GM18861 (cell line): Measurements from ENCODE around the gene RPTN.
A peak's percentile ranks its signal among the peaks of the same experiment; 100 is the strongest.

Experiments
- ATAC-seq: cut with Tn5 transposase; IDR thresholded peaks from one replicate; pipeline ENCODE4 v1.9.1; 2021; ENCODE audit not compliant: unreplicated experiment

Gene RPTN, protein sequence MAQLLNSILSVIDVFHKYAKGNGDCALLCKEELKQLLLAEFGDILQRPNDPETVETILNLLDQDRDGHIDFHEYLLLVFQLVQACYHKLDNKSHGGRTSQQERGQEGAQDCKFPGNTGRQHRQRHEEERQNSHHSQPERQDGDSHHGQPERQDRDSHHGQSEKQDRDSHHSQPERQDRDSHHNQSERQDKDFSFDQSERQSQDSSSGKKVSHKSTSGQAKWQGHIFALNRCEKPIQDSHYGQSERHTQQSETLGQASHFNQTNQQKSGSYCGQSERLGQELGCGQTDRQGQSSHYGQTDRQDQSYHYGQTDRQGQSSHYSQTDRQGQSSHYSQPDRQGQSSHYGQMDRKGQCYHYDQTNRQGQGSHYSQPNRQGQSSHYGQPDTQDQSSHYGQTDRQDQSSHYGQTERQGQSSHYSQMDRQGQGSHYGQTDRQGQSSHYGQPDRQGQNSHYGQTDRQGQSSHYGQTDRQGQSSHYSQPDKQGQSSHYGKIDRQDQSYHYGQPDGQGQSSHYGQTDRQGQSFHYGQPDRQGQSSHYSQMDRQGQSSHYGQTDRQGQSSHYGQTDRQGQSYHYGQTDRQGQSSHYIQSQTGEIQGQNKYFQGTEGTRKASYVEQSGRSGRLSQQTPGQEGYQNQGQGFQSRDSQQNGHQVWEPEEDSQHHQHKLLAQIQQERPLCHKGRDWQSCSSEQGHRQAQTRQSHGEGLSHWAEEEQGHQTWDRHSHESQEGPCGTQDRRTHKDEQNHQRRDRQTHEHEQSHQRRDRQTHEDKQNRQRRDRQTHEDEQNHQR

DNA sequence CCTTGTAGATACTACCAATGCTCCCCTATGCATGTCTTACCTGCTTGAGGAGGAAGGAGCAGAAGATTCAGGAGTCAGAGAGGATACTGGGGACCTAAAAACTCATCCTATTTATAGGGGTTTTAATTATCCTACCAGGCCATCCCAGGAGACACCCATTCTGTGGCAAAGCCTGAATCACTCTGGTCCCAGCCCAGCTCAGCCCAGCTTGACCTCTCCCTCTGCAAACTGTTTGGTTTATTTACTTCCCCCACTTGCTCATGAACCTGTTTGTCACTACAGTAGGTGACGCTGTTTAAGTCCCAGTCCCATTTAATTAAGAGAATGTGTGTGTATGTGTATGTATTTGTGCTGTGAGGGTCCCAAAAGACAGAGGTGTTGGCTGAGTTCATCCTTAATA, at the start of gene RPTN:
RPTN (minus strand) TSS at position 85 of the 400 bp plus-strand sequence. CDS start 1,339 bp downstream, outside the sequence.
- no peak for ATAC-seq

DNA sequence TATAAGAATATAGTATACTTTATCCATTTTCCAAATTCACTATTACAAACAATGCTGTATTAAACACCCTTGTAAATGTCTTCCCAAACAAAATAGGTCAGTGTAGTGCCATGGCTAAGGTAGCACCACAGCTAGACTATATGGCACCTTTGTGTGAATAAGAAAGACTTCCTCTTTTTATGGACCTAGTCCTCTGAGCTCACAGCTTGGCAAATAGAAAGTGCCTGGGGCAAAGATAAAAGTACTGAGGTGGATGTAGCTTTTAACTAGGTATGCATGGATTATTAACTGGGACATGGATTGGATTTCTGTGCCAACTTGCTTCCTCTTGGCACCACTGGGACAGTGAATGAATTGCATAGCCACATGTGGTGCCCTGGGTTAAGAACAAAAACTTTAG, 40.0 kb upstream of the RPTN start:
- no peak for ATAC-seq

DNA sequence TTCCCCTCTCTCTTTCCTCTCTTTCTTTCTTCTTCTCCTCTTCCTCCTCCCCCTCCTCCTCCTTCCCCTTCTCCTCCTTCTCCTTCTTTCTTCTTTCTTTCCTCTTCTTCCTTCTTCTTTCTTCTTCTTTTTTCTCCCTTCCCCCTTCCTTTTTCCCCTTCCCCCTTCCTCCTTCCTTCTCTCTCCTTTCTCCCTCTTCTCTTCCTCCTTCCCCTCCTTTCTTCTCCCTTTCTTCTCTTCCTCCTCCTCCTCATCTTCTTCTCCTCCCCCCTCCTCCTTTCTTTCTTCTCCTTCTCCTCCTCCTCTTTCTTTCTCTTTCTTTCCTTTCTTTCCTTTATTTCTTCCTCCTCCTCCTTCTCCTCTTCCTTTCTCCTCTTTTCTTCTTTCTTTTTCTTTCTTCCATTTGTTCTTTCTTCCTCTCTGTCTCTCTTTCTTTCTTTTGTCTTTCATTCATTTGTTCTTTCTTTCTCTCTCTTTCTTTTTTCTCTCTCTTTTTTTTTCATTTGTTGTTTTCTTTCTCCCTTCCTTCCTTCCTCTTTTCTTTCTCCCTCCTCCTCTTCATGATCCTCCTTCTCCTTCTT, 38.4 kb upstream of the RPTN start:
- ATAC-seq = no peak

DNA sequence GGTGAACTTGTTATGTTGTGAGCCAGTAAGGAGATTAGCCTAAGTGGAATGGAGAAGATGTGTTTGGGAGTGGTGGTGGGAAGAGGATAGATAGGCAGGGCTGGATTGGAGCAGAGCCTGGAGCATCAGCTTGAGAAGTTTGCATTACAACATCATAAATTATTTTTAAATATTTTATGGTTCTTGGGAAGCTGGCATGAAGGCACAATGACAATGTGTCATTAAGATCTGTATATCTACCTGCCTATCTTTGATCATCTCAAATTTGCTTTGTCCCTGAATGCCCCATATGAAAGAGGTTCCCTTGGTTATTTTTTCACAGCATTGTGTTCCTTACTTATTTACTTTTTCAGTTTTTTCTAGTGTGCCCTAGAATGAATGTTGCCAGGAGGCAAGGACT, 32.7 kb upstream of the RPTN start:
- ATAC-seq = no peak

DNA sequence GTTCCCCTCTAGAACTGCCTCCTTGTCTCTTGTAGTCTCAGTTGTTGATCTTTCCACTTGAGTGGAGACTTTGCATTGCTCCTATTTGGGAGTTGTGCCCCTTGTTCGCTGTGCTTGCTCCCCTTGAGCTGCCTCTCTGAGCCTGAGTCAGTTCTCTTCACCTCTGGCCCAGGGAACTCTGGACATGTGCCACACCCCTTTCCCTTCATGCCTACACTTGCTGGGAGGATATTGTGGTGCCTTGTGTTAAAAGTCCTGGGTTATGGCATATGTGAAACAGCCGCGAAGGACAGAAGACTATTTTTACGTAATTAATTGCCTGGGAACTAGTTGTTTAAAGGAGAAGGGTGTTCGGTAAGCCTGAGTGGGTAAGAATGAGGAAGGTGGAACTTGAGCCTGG, 32.2 kb upstream of the RPTN start:
- no peak for ATAC-seq

DNA sequence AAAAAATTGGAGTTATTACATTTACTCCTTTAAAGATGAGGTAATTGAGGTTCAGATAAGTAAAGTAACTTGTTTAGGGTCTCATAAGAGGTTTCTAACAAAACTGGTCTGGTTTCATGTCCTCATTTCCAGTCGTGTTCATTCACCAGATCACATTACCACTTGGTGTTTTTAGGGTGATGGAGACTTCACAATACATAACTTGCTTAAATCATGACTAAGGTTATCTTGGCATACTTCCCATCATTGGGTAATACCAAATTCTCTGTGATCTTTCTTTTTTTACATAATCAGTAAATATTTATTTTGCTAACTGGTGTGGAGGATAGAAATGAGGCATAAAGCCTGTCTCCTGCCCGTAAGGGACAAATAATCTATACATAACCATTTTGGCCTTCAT, 31.6 kb upstream of the RPTN start:
- ATAC-seq = no peak

DNA sequence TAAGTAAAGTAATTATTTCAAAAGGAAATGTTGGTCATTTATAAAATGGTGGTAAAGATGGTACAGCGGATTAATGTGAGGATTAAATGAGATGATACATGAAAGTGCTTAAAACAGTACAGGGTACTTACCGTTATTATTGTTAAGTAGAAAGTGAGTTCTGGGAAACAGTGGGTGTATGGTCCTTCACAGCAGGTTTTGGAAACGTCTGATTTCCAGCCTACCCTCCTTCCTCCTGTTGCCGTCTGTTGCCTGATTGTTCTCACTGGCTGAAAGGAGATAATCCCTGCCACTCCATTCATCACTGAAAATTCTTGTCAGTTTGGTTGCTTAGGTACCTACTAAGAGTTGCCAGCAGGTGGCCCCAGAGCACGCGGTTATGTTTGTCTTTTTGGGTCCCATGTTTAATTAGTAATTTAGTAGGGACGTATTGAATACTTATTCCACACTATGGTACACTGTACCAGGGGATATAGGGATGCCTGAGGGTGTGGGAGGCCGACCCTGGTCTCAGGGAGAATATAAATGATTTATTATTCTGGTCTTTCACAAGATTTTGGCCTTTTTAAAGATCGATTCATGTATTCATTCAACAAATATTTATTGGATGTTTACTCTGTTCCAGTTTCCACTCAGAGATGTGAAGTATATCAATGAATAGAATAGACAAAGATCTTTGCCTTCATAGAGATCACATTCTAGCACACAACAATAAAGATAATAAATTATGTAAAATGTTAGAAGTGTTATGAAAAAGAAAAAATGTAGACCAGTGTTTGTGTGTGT, 30.8 kb upstream of the RPTN start:
- no peak for ATAC-seq

DNA sequence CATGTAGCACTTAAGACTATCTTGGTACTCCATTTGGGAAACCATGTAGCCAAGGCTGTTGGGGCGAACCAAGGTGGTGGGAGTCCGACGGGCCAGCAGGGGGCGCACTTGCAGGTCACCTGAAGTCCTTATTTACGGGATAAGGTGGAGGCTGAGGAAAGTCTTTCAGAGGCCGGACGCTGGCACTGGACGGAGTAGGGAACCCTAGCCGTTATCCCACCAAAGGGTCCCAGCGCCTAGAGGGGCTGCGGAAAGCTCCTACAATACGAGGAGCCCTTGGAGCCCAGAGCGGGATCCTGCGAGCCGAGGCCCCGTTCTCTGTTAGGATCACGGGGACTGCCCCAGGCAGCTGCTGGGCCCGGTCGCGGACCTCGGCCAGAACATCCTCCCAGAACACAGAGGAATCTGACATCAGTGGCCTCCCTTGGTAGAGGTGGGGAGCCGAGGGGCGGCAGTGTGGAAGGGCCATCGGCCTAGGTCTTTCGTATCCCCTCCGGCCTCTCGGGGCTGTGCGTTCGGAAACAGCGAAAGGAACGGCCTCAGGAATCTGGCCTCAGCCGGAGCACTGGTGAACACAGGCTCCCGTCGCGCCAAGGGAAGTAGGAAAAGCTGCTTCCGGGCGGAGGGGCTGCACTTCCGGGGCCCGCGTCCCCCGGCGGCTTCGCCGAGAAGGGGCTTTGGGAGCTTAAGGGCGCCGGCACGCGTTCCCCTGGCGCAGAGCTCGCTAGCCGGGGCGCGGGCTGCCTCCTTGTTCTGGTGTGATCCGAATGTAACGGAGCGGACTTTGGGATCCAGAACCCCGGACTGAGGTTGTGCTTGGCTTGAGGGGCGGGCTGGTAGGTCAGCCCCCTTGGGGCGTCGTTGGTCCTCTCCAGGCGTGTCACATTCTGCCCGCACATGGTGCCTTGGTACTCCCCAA, 29.9 kb upstream of the RPTN start:
- no peak for ATAC-seq

DNA sequence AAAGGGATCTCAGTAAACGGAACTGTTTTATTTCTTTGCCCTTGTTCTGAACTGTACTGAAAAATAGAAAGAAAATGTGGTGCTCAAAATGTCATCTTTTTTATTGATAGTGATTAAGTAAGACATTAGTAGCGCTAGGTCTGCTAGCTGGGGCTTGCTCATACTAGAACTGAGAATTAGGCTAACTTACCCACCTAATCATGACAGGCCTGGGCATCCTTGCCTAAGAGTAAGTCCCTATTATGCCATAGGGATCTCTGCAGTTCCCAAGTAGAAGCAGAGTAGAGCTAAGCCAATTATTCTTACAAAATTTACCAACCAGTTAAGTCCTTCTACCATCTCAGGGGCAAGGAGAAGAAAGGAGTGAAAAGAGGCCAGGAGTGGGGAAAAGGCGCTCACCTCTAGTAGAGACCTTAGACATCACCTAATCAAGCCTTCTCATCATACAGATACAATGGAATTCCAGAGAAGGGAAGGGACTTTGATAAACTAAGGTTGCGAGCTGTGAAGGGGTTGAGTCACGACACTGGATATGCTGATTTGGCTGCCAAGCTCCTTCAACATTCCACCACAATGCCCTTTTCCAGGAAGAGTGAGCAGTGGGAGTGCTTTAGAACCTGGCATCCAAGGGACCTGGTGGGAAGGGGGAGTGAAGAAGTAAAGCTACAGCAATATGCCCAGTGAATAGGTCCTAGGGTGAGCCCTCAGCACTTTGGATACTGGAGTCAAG, 27.7 kb upstream of the RPTN start:
- ATAC-seq = no peak

DNA sequence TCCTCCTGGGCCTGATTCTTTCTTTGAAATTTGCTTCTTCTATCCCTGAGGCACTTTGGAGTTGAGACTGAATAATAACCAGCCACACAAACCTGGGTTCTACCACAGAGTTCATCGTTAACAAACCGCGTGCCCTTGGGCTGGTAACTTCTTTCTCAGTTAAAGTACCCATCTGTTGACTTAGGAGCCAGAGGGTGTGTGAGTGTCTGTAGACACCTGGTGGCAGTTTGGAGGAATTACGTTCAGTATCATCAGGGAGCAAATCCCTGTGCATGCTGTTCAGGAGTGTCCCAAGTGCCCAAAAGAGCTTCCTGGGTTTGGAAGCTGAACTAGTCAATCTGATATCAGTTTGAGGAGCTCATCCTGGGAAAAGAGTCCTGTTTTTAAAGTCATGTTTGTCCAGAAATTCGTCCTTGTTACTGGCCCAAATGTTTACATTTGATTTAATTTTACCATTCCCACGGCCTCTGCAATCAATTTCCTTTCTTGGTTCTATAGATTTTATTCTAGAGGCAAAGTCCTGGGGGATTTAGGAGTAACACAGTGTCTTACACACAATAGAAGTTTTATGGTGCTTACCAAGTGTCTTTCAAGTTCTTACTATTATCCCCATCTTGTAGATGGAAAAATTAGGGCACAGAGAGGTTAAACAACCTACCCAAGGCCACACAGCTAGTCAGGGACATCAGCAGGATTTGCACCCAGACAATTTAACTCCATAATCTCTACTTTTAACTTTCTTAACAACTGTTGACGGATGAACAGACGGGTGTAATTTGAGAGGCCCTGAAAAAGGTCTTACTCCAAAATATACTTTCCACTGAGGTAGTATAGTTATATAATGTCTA, 26.7 kb upstream of the RPTN start:
- ATAC-seq = peak; percentile 58

DNA sequence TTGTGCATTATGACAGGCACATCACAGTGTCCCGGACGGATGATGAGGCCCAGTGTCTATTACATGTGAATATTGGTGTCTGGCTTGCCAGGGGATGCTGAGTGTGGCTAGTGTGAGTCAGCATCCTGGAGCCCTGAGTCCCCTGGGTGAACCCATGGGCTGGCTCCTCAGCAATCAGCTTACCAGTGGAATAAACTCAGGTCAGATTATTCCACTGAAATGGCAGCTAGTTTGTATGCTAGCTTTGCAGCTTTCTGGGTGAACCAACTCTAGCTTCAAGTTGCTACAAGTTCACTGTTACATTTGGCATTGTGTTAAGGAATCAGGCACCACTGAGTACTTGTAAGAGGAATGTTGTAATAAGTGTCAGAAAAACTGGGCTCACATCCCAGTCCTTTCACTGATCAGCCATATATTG, 23.9 kb upstream of the RPTN start:
- ATAC-seq = no peak

DNA sequence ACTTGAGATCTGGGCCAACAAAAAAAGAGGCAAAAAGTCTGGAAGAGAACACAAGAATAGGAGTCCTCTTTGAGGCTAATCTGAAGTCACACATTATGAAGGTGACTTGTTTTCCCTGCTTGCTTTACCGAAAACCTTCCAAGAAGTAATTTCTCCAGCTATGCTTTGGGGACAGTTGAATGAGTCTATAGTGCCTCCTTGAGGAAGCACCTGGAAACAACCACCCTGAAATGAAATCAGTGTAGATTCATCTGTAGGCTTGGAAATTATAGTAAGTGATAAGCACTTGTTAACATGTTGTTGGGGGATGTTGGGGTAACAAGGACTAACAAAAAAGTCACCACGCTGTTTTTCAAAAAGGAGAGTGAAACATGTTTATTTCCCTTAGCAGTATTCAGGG, 23.4 kb upstream of the RPTN start:
- ATAC-seq = no peak

DNA sequence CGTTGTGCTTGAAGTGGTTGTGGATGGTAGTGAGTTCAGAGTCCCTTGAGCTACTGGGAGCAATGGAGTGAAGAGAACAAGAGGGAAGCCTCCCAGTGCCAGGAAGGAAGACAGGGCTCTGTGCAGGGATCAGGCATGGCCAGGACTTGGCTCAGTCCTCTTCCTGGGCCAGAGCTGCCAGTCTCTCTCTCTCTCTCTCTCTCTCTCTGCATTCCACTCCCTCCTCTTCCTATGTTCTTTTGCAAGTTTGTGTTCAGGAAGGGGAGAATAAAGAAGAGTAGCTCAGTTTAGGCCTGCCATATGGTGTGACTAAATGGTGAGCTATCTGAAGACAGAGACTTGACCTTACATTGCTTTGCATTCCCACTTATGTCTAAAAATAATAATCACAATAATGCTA, 20.5 kb upstream of the RPTN start:
- ATAC-seq = no peak

DNA sequence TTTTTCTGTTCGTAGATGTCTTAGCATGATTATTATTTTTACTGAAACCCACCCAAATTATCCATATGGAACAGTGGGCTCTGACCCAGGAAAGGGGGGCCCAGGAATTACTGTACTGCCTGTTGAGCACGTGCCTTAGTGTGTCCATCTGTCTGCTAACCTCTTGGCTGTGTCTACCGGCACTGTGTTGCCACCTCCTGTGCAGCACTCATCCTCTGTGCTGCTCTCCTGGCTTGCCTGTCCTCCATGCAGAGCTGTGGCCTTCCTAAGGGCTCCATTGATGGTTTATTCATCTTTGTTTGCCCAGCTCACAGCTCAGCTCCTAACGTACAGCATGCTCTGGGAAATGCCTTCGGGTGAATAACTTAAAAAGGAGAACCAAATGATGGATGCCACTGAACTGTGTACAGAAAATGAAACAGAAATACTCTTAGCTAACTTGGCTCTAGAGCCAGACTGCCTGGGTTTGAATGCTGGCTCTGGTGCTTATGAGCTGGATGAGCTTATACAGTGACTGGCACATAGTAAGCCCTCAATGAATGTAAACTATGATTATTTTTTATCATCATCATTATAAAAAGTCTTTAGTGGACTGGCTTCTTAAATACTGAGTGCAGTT, 11.4 kb upstream of the RPTN start:
- ATAC-seq = no peak

DNA sequence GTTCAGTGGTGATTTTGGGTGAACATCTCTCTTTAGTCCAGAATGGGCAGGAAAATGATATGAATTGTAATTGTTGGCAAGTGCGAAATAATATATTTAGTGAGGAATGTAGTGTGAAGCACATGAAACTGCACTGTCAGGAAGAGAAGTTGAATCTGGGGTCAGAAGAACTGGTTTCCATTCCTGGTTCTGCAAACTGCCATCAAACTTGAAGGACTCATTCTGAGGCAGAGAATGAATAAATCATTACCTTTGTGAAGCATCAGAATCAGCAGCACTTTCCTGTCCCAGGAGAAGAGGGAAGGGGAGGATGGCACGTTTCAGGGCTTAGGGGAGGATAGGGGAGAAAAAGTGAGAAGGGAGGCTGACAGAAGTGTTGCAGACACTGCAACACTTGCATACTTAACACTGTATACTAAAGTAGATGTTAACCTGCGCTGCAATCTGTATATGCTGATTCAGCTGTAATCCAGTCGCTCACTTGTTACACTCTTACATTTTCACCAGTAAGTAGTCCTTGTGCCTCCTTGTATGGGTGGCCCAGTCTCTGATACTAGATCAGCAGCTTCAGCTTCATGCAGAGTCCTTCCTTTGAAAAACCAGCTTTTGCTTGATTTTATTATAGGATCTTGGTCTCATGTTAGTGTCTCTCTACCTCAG, 10.5 kb upstream of the RPTN start:
- ATAC-seq = no peak

DNA sequence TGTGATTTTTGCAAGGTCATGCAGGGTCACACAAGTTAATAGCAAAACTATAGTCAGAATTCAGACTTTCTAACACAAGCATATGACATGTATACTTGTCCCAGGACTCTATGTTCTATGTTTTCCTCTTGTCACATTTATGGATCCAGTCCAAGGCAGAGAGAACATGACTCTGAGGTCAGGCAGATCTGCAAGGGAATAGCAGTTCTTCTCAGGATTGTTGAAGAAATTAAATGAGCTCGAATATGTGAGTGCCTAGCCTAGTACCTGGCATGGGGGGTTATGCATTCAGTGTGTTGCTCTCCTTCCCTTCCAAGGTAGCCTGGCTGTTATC, 9.5 kb upstream of the RPTN start:
- ATAC-seq = no peak

DNA sequence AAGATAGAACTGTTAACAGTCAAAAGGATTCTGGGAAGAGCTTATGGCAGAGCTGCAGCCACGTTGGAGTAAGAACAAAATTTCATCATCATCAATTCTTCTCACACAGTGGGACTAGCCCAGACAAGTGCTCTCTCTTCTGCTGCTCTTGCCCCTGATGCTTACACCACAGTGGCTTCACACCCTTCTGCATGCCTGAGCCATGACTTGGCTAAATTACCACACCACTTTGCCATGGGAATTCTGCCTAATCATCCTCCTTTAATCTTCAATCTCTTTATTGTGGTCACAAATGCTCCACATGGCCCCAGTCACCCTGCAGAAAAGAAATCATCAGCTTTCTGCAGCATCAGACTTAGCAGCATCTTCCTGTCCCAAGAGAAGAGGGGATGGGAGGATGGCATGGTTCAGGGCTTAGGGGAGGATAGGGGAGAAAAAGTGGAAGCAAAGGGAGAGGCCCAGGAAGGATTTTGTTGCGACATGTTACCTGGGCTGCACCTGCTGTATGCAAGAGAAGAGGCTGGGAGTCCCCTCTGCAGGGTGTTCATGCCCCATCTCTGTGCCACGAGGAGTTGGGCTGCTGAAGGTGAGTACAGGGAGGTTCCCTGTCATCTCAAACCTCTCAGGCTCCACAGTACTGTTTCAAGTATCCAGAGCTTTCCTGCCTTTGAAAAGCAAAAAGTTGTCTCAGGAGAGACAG, 9.0 kb upstream of the RPTN start:
- no peak for ATAC-seq
